A673 (cell line): ENCODE measurements around the gene PLEKHG3.
"Not testable (repeated sequence)": the region's sequence is repeated elsewhere in the genome, so short reads cannot be mapped to it uniquely, and the experiment has no call there.

Experiments used
- CTCF ChIP-seq: fragments of 300-800, 200-600 bp; sonication (generic); conservative IDR thresholded peaks from 2 replicates; pipeline ENCODE4 v1.5.1; 2017; ENCODE audit warnings: low read depth, mild to moderate bottlenecking, antibody characterized with exemption, low read length, moderate library complexity, mixed read lengths
- EZH2 ChIP-seq: fragments of 200-600 bp; sonication (generic); IDR thresholded peaks from 2 replicates; pipeline ENCODE4 v1.6.1; 2017; ENCODE audit warnings: borderline replicate concordance, low read depth, mild to moderate bottlenecking, mixed read lengths, antibody characterized with exemption, low read length; ENCODE audit not compliant: poor library complexity, severe bottlenecking

- not testable (repeated sequence) for TF ChIP-seq EZH2, CTCF
These were observed 13.6 kb upstream of the PLEKHG3 start for GRCh38 chr14:64690607-64691006.
